GM18499 (cell line): ENCODE data around the gene AMT.
A peak's percentile ranks its signal among the peaks of the same experiment; 100 is the strongest.

Experiments used
- ATAC-seq: cut with Tn5 transposase; IDR thresholded peaks from one replicate; pipeline ENCODE4 v1.9.1; 2021; ENCODE audit warnings: moderate number of reproducible peaks; ENCODE audit not compliant: insufficient read depth, unreplicated experiment

The AMT gene

DNA sequence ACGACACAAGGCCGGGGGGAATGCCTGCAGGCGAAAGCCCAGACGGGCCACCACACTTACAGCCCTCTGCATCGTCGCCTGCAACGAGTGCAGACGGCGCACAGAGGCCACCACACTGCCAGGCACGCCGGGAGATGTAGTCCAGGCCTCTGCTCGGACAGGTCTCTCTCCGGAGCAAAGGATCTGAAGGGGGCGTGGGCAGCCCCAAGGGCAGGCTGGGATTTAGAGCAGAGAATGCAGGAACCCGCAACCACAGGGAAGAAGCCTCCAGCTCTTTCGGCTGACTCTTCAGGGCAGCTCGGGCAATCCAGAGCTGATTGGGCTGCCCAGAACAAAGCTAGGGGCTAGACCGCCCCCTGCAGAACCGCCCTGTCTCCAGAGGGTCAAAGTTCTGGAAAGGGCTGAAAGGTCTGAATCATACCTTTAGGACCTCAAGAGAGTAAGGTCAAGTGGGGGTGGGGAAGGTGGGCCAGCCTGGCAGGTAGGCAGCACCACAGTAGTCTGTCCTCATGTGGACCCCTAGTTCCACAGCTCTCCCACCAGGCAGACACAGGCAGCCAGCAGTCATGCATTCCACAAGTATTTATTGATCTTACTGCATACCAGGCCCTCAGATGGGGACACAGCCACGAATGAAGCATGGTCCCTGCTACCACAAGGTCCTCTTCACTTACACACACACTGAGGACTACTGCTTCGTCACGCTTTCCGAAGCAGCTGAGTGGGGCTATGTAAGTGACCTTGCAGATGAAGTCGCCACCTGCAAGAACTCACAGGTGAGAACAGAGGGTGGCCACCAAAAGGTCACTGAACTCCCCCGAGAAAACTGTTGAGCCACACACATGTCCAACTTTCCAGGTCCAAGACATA lies at the start of gene AMT:
Gene AMT (minus strand): TSS at position 95 of the 870 bp plus-strand sequence. CDS start 23 bp downstream, at position 72.
- no peak for ATAC-seq

GRCh38 chr3:49470714-49471420 lies 48.6 kb upstream of the AMT start:
- peak; percentile 14 for ATAC-seq

DNA sequence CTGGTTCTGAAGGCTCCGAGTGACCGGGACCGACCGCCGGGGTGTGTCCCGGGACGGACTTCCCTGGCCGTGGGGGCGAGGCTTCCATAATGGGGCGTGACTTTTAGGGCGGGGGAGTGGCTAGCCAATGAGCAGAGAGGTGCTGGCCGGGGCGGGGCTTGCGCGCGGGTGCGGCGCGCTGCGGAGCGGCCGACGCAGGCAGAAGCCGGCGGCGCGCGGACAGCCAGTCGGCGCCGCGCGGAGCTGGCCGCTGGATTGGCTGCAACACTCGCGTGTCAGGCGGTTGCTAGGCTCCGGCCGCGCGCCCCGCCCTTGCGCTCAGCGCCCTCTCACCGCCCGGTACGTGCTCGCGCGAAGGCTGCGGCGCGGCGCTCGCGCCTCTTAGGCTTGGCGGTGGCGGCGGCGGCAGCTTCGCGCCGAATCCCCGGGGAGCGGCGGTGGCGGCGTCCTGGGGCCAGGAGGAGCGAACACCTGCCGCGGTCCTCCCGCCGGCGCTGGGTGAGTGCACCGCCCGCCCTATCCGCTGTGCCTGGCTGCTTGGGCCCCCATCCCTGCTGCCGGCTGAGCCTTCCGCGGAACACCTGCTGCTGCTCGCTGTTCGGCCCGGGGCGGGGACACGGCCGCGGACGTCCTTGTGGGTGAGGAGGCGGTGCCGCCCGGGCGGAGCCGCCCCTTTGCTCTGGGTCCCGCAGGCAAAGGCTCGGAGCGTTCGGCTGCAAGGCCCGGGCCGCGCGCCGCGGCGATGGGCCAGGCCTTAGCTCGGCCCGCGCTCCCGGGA lies 47.9 kb upstream of the AMT start, which contains the start of gene DAG1:
Gene DAG1 (plus strand): TSS at position 332 of the 778 bp plus-strand sequence. CDS start 40,268 bp downstream, outside the sequence.
- ATAC-seq = peak; percentile 43

DNA sequence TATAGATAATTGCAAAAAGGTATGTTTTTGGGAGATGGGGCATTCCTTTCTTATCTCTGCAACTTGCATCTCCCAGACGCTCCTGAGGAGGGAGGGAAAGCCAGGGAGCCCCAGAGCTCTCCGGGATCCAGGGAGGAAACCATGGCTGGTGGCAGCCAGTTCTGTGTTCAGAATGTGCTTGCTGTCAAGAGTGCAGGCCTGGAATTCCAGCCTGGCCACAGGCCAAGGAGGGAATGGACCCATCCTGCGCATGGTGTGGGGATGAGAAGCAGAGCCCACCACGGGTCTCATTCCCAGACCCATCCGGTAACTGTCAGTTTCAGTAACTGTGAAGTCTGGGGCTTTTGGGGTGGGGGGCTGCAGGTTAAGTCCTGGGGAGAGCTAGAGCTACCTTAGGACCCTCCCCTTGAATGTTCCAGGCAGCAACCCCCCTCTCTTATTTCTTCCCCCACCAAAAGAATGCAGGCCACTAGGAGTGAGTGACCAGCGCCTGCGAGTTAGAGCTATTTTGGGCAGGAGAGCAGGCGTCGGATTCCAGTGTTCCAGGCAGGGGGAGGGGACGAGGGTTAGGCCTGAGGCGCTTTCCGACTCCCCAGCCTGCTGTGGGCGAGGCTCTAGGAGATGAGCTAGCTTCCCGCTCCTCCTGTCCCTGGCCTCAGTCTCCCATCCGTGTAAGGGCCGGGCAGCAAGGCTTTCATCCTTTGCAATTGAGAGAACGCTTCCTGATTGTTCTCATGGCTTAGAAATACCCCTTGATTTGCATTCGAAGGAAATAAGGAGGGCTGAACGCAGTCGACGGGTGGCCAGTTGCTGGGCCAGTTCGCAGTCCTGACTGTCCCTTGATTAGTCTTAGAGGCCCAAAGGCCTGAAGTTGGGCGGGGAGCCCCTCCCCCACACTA lies 47.0 kb upstream of the AMT start:
- no peak for ATAC-seq

DNA sequence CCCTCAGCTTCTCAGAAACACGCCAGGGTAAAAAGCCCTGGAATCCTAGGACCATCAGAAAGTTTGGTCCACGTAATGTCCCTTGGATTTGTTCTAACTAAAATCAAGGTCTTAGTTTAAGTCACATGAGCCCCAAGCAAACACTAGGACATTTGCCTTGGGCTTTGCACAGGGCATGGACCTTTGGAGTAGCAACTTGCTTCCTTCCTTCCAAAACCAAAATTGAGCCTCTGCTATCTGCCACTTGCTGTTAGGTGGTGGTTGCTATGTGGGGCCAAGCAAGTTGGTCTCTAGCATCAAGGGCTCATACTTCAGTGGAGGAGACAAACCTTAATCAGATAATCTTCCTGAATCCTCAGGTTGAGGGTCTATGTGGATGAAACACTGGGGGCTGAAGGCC lies 43.8 kb upstream of the AMT start:
- no peak for ATAC-seq

DNA sequence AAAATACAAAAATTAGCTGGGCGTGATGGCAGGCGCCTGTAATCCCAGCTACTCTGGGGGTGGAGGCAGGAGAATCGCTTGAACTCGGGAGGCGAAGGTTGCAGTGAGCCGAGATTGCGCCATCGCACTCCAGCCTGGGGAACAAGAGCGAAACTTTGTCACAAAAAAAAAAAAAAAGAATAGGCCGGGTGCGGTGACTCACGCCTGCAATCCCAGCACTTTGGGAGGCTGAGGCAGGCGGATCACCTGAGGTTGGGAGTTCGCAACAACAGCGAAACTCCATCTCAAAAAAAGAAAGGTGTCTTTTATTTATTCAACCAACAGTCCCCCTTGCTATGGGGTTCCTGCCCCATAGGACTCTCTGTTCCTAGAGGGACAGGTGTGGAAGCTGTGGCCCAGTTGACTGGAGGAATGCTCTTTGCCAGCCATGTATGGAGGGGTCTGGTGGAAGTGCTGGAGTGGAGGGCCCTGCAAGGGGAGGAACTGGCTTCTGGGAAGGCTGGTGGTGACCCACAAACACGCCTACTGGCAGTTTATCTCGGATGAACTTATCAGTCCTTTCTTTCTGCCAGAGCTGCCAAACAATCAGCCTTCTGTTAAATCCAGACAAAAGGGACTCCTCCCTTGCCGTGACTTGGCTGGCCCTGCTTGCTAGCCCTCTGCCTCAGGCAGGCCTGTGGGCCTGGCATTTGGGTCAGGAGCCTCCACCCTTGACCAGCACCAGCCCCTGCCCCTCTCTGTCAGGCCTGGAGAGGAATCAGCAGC lies 43.2 kb upstream of the AMT start:
- no peak for ATAC-seq

DNA sequence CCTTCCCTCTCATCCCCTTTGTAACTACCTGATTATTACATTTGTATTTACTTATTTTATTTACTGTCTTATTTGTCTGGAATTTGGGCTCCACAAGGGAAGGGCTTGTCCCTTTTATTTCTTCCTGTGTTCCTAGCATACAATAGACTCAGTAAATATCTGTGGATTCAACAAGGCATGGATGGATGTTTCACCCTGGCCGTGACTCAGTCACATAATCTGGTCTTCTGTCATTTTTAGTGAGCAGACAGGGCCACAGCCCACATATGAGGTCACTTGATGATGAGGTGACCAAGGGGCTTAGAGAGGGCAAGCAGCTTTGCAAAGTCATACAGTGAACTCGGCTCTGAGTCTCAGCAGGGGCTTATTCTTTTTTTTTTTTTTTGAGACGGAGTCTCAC lies 39.9 kb upstream of the AMT start:
- no peak for ATAC-seq

DNA sequence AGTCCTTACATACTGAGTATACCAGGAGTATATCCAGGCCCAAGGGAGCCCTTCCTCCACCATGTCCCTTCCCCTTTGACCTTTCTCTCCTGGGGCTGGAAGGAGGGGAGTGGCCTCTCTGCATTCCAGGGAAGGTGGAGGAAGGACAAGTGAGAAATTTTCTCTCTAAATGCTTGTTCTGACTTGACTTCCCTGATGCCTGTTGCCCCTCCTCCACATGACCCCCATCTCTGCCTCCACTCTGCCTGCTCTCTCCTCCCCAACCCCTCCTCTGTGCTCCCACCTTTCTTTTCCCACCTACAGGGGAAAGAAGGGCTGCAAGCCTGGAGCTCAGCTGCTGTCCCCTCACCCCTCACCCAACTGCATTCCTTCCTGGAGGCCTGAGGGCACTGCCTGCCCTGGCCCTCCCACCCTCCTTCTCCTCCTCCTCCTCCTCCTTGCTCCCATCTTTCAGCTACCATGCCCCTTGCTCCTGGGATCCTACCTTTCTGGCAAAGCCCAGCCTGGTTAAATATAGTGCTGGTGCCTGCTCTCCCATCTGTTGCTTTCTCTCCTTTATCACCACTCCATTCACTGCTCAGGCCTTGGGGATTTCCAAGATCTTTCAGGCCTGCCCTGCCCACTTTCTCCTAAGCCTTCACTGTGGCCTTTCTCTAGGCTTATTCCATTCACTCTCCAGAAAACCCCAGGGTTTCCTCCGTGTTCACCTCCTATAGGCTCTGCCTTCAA lies 39.3 kb upstream of the AMT start:
- ATAC-seq = no peak

DNA sequence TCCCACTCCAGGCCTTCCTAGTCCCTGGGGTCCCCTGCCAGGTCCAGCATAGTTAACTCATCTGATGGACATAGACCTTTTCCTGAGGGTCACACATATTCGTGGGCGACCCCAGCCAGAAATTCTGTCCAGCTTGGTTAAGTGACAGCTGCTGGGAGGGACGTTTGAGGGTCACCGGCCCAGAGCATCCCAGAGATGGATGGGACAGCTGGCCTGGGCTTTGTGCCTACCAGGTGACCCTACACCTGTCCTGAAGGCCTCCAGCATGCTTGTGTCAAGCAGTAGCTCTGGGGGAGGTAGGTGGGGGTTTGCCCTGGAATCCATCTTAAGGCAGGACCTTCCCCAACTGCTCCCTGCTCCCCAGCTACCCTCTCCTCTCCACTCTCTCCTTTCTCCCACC lies 38.7 kb upstream of the AMT start:
- no peak for ATAC-seq

DNA sequence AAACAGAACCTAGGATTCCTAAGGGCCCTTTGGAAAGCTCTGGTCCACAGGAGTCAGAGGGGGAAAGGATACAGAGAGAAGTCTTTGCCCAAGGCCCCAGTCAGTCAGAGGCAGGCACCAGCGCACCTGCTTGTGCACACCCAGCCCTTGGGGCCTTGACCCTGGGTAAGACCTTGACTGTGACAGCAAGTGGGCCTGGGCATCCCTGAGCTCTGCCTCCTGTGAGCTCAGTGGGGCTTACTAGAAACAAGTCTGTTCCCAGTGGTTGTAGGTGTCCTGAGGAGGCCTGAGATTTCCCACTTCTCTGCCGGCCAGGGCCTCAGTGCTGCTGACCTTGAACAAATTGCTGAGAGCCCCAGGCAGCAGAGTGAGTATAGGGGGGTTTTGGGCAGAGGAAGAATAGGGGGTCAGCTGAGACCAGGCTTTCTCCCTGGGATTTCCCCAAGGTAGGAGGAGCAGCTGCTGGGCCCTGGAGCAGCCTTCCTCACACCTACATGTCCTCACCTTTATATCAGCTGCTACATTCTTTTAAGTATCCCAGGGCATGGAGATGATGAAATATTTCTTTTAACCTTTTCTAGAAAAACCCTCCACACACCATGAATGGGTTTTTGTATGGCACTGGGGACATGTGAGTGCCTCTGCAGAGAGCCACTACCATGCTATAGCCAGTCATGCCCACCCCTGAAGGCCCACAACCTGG lies 38.1 kb upstream of the AMT start:
- no peak for ATAC-seq

DNA sequence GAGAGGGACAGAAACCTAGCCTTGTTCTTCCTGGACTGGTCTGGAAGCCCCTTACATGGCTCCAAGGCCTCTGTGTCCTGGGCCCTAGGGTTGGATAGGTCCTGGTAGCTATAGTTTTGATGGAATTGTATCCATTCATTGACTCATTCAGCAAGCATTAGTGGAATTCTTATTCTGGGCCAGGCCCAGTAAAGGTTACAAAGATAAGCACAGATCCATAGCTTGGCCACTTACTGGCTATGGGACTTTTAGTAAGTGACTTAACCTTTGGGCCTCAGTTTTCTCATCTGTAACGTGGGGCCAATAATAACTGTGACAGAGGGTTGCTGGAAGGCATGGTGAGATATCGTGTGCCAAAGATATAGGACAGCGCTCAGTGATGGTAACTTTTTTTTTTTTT lies 34.2 kb upstream of the AMT start:
- ATAC-seq = no peak

- ATAC-seq = no peak
Observed at GRCh38 chr3:49454898-49455681, 32.8 kb upstream of the AMT start.

DNA sequence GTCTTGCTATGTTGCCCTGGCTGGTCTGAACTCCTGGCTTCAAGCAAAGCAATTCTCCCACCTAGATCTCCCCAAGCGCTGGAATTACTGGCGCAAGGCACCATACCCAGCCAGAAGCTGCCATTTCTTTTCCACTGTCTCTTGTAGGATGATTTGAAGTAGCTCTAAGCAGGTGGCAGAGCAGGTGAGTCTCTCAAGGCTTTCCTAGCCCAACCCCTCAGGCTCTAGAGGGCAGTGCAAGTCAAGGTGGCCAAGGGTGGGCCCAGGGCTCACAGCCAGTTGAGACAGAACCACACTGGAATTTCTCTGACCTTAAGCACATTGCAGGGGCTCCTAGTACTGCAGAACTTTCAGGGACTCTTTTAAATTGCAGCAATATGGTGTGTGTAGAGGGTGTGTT lies 32.2 kb upstream of the AMT start:
- no peak for ATAC-seq

GRCh38 chr3:49453621-49454020 lies 31.3 kb upstream of the AMT start:
- ATAC-seq = no peak

DNA sequence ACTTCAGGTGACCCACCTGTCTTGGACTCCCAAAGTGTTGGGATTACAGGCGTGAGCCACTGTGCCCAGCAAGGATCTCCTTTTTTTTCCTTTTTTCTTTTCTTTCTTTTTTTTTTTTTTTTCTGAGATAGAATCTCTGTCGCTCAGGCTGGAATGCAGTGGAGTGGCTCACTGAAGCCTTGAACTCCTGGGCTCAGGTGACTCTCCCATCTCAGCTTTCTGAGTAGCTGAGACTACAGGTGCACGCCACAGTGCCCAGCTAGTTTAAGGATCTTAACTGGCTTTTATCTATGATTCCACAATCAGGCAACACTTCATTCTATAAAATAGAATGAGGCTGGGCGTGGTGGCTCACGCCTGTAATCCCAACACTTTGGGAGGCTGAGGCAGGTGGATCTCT lies 23.1 kb upstream of the AMT start:
- no peak for ATAC-seq

DNA sequence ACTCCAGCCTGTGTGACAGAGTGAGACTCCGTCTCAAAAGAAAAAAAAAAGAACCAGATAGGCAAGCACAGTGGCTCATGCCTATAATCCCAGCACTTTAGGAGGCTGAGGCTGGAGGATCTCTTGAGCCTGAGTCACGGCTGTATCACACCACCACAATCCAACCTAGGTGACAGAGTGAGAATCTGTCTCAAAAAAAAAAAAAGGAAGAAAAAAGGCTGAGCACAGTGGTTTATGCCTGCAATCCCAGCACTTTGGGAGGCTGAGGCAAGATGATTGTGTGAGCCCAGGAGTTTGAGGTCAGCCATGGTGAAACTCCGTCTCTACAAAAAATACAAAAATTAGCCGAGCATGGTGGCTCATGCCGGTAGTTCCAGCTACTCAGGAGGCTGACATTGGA lies 12.5 kb upstream of the AMT start:
- no peak for ATAC-seq

GRCh38 chr3:49428752-49429080 lies 6.4 kb upstream of the AMT start:
- peak; percentile 11 for ATAC-seq
